Calu3 (cell line): ENCODE results near the gene GPR32. TPM values are rescaled to one million over a fixed set of nuclear protein-coding genes. Genes with fewer than 3 reads are reported as not detected.
"Not testable (repeated sequence)": the region's sequence is repeated elsewhere in the genome, so short reads cannot be mapped to it uniquely, and the experiment has no call there.

ENCODE experiments used
- BruUV-seq: library from RNA; stranded (reverse); fragments of 400-500 nt; replicated peaks from 2 replicates; lab custom pipeline; 2021; lab: Mats Ljungman, UMichigan
- CTCF ChIA-PET: fragments of 300-600 bp; sonication (Branson Sonifier 250); formaldehyde crosslinking; loops from one replicate; lab custom pipeline; 2022; ENCODE audit warnings: antibody characterized with exemption; lab: Charles Lee
- DNase-seq: peaks from one replicate; pipeline ENCODE4 v3.0.0; 2022
- H3K27ac Mint-ChIP-seq: one replicate; pipeline ENCODE4 v1.8.0; 2022; ENCODE audit warnings: mixed read lengths; ENCODE audit not compliant: unreplicated experiment
- H3K27me3 Mint-ChIP-seq: one replicate; pipeline ENCODE4 v1.8.0; 2022; ENCODE audit warnings: mixed read lengths; ENCODE audit not compliant: unreplicated experiment
- H3K36me3 Mint-ChIP-seq: one replicate; pipeline ENCODE4 v1.8.0; 2022; ENCODE audit warnings: mild to moderate bottlenecking, moderate library complexity, mixed read lengths; ENCODE audit not compliant: insufficient read depth, unreplicated experiment
- H3K4me1 Mint-ChIP-seq: one replicate; pipeline ENCODE4 v1.8.0; 2022; ENCODE audit warnings: mild to moderate bottlenecking, low read depth, mixed read lengths; ENCODE audit not compliant: unreplicated experiment
- H3K4me3 Mint-ChIP-seq: one replicate; pipeline ENCODE4 v1.8.0; 2022; ENCODE audit warnings: mild to moderate bottlenecking, low read depth, moderate library complexity, mixed read lengths; ENCODE audit not compliant: unreplicated experiment
- H3K9me3 Mint-ChIP-seq: one replicate; pipeline ENCODE4 v1.8.0; 2022; ENCODE audit warnings: low read depth, mixed read lengths; ENCODE audit not compliant: unreplicated experiment
- intact Hi-C: fragments of 100-400 bp; cut with micrococcal nuclease; formaldehyde crosslinking; loops from one replicate; pipeline ENCODE4 v1.10.0; 2022; ENCODE audit not compliant: unreplicated experiment
- total RNA-seq: library from RNA; stranded (reverse); gene quantifications from 2 replicates; pipeline ENCODE4 v1.2.3, GENCODE V29; 2022
- TF ChIP-seq, protein P1 (sequence below): fragments of 200-600 bp; IDR thresholded peaks from one replicate; pipeline ENCODE4 v1.8.0; 2022; ENCODE audit warnings: antibody characterized with exemption; ENCODE audit not compliant: unreplicated experiment

Gene GPR32
- total RNA-seq, 1 experiment from 2014 or later, result not detected

DNA sequence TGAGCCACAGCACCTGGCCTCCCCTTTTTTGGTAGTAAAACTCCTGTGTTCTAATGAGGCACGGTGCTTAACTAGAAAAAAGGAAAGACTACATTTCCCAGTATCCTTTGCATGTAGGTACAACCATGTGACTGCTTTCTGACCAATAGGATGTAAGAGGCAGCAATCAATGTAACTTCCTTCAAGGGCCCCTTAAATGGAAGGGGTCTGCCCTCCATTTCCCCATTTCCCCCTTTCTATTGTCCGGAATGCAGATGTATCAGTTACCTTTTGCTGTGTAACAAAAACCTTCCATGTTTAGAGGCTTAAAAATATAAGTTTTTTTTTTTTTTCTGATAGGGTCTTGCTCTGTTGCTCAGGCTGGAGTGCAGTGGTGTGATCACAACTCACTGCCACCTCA is 2.2 kb downstream of the GPR32 start:
- H3K36me3 Mint-ChIP-seq, result peaks cover 5% of the 10 kb centered on the region
- peaks cover 9% of the 10 kb centered on the region for H3K4me1 Mint-ChIP-seq
- intact Hi-C loops, result no loop called here
- TF ChIP-seq, protein P1, sequence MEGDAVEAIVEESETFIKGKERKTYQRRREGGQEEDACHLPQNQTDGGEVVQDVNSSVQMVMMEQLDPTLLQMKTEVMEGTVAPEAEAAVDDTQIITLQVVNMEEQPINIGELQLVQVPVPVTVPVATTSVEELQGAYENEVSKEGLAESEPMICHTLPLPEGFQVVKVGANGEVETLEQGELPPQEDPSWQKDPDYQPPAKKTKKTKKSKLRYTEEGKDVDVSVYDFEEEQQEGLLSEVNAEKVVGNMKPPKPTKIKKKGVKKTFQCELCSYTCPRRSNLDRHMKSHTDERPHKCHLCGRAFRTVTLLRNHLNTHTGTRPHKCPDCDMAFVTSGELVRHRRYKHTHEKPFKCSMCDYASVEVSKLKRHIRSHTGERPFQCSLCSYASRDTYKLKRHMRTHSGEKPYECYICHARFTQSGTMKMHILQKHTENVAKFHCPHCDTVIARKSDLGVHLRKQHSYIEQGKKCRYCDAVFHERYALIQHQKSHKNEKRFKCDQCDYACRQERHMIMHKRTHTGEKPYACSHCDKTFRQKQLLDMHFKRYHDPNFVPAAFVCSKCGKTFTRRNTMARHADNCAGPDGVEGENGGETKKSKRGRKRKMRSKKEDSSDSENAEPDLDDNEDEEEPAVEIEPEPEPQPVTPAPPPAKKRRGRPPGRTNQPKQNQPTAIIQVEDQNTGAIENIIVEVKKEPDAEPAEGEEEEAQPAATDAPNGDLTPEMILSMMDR, result no peak
- no TSS peak for BruUV-seq
- no peak overlapping the region for H3K27ac Mint-ChIP-seq
- H3K9me3 Mint-ChIP-seq, result peaks cover 3% of the 10 kb centered on the region
- CTCF ChIA-PET, result no interaction called here
- no peak overlapping the region for H3K4me3 Mint-ChIP-seq
- no peak for DNase-seq
- H3K27me3 Mint-ChIP-seq, result peaks cover 63% of the 10 kb centered on the region

DNA sequence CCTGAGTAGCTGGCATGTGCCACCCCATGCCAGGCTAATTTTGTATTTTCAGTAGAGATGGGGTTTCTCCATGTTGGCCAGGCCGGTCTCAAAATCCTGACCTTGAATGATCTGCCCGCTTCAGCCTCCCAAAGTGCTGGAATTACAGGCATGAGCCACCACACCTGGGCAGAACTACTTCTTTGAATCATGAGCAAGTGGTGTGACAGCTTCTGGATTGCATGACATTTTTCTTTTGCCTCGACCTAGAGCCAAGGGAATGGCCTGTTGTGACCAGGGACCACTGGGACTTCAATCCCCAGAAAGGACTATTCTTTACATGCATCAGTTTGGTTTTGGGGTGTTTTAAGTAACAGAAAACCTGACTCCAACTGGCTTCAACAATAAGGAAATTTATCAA is 2.6 kb downstream of the GPR32 start:
- CTCF ChIA-PET, DNase-seq, H3K9me3 Mint-ChIP-seq, intact Hi-C loops, BruUV-seq, H3K27ac Mint-ChIP-seq, H3K4me3 Mint-ChIP-seq, H3K36me3 Mint-ChIP-seq: not testable (repeated sequence)
- H3K27me3 Mint-ChIP-seq, result peaks cover 63% of the 10 kb centered on the region
- peaks cover 10% of the 10 kb centered on the region for H3K4me1 Mint-ChIP-seq

DNA sequence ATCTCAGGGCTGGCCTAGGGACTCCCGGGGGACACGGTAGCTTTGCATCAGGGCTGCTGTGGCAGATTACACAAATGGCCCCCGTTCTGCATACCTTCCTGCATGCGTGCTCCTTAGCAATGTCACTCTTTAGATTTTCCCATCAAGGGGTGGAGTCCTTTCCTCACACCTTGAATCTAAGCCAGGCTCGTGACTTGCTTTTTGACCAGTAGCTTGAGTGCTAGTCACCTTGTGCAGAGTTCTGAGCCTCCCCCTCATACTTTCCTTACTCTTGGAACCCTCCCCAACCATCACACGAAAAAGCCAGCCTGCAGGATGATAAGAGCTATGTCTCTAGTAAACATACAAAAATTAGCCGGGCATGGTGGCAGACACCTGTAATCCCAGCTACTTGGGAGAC is 3.2 kb downstream of the GPR32 start:
- CTCF ChIA-PET, DNase-seq, H3K36me3 Mint-ChIP-seq: not testable (repeated sequence)

DNA sequence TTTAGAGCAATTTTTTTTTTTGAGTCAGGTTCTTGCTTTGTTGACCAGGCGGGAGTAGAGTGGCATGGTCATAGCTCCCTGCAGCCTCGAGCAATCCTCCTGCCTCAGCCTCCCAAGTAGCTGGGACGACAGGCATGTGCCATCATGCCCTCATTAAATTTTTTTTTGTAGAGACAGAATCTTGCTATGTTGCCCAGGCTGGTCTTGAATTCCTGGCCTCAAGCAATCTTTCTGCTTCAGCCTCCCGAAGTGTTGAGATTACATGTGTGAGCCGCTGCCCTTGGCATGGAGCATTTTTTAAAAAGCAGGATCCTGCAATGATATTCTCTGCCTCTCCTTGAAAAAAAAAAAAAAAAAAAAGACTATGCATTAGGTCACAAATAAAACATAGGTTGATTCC is 5.9 kb downstream of the GPR32 start:
- Mint-ChIP-seq H3K4me3 (no peak overlapping the region), H3K27me3 (peaks cover 82% of the 10 kb centered on the region), H3K27ac (no peak overlapping the region), H3K9me3 (peaks cover 3% of the 10 kb centered on the region), H3K36me3 (peaks cover 5% of the 10 kb centered on the region), H3K4me1 (peaks cover 19% of the 10 kb centered on the region)
- no TSS peak for BruUV-seq
- CTCF ChIA-PET, result interaction anchor here (0.7 kb wide), 1 partner anchor 272 kb away, joined by 3 read pairs; no protein-coding TSS in a partner anchor
- intact Hi-C loops, result no loop called here
- DNase-seq, result no peak
- TF ChIP-seq, protein P1, result no peak

More for the DNA sequence above, 3.2 kb downstream of the GPR32 start:
- BruUV-seq, intact Hi-C loops, H3K27ac Mint-ChIP-seq, H3K9me3 Mint-ChIP-seq, H3K4me3 Mint-ChIP-seq: not testable (repeated sequence)
- H3K27me3 Mint-ChIP-seq, result peaks cover 63% of the 10 kb centered on the region
- H3K4me1 Mint-ChIP-seq, result peaks cover 16% of the 10 kb centered on the region

DNA sequence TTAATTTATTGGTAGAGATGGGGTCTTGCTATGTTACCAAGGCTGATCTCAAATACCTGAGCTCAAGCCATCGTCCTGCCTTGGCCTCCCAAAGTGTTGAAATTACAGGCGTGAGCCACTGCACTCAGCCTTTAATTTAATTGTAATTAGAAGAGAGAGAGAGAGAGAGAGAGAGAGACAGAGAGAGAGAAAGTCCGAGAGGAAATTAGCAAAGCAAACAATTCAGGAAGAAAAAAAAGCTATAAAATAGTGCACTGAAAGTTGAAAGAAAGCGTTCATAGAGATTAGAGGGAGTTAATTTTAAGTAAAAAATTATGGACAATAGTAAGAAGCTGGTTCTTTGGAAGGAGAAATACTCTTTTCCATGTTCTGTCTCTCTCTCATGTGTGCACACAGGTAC is 7.0 kb downstream of the GPR32 start:
- Mint-ChIP-seq H3K27me3 (peaks cover 94% of the 10 kb centered on the region), H3K36me3 (peaks cover 5% of the 10 kb centered on the region), H3K27ac (no peak overlapping the region), H3K9me3 (peaks cover 3% of the 10 kb centered on the region), H3K4me3 (no peak overlapping the region), H3K4me1 (peaks cover 19% of the 10 kb centered on the region)
- intact Hi-C loops, result no loop called here
- TF ChIP-seq, protein P1, result no peak
- CTCF ChIA-PET, result interaction anchor here (0.6 to 1.0 kb wide), 4 partner anchors 11 to 292 kb away, joined by 3 to 5 read pairs (median 4); no protein-coding TSS in a partner anchor
- no peak for DNase-seq
- no TSS peak for BruUV-seq
